NCI-H1105 treated with DMSO at 0.1 percent for 48 hours (cell line): Measurements from ENCODE around the gene NFAT5.
"Not testable (repeated sequence)": the region's sequence is repeated elsewhere in the genome, so short reads cannot be mapped to it uniquely, and the experiment has no call there.

Source experiments
- DNase-seq: peaks from one replicate; lab custom pipeline; 2025; lab: John Stamatoyannopoulos, UW

NFAT5 gene

GRCh38 chr16:69596801-69597200, 31.0 kb downstream of the NFAT5 start:
- no peak for DNase-seq

- DNase-seq = no peak
Measured at GRCh38 chr16:69598045-69598444, 32.3 kb downstream of the NFAT5 start.

GRCh38 chr16:69599731-69600130, 34.0 kb downstream of the NFAT5 start:
- no peak for DNase-seq

- DNase-seq = no peak
Measured at GRCh38 chr16:69600202-69600601, 34.4 kb downstream of the NFAT5 start.

GRCh38 chr16:69601250-69601649, 35.5 kb downstream of the NFAT5 start:
- no peak for DNase-seq

- no peak for DNase-seq
Measured at GRCh38 chr16:69606985-69607384, 41.2 kb downstream of the NFAT5 start.

GRCh38 chr16:69607674-69608073, 41.9 kb downstream of the NFAT5 start:
- no peak for DNase-seq

GRCh38 chr16:69610356-69610755, 44.6 kb downstream of the NFAT5 start:
- DNase-seq = no peak

- no peak for DNase-seq
Measured at GRCh38 chr16:69611103-69611640, 45.4 kb downstream of the NFAT5 start.

- no peak for DNase-seq
Measured at GRCh38 chr16:69613378-69614154, 47.8 kb downstream of the NFAT5 start.

GRCh38 chr16:69615528-69615927, 49.8 kb downstream of the NFAT5 start:
- DNase-seq = no peak

GRCh38 chr16:69616082-69616481, 50.3 kb downstream of the NFAT5 start:
- no peak for DNase-seq

GRCh38 chr16:69618307-69618706, 52.5 kb downstream of the NFAT5 start:
- DNase-seq = no peak

- no peak for DNase-seq
Measured at GRCh38 chr16:69618721-69619120, 53.0 kb downstream of the NFAT5 start.

GRCh38 chr16:69619514-69619913, 53.7 kb downstream of the NFAT5 start:
- DNase-seq = no peak

- no peak for DNase-seq
Measured at GRCh38 chr16:69620573-69620972, 54.8 kb downstream of the NFAT5 start.

- no peak for DNase-seq
Measured at GRCh38 chr16:69621225-69621624, 55.5 kb downstream of the NFAT5 start.

- no peak for DNase-seq
Measured at GRCh38 chr16:69626256-69626655, 60.5 kb downstream of the NFAT5 start.

GRCh38 chr16:69632828-69633227, 67.1 kb downstream of the NFAT5 start:
- no peak for DNase-seq

GRCh38 chr16:69633375-69633774, 67.6 kb downstream of the NFAT5 start:
- no peak for DNase-seq

- DNase-seq = not testable (repeated sequence)
Measured at GRCh38 chr16:69636563-69637146, 70.9 kb downstream of the NFAT5 start.

GRCh38 chr16:69637206-69637865, 71.6 kb downstream of the NFAT5 start:
- DNase-seq = not testable (repeated sequence)

- not testable (repeated sequence) for DNase-seq
Measured at GRCh38 chr16:69643997-69644396, 78.2 kb downstream of the NFAT5 start.
